ENCODE data around the gene ZNF442.
"Not testable (repeated sequence)": the region's sequence is repeated elsewhere in the genome, so short reads cannot be mapped to it uniquely, and the experiment has no call there.

ZNF442 gene

DNA sequence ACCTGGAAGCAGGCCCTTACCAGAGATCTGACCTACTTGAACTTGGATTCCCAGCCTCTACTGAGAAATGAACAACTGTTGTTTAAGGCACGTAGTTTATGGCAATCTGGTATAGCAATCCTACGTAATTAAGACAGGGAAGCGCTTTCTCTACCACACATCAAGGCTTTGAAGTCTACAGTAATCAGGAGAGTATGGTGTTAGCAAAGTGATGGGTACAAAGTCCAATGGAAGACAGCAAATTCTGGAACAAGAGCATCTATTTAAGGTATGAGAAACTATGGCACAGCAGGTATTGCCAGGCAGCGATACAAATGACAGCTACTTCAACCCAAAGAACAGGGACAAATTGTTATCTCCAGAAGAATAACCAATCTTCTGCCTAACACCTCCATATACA is 35.1 kb downstream of the ZNF442 start:
- no peak for DNase-seq

DNA sequence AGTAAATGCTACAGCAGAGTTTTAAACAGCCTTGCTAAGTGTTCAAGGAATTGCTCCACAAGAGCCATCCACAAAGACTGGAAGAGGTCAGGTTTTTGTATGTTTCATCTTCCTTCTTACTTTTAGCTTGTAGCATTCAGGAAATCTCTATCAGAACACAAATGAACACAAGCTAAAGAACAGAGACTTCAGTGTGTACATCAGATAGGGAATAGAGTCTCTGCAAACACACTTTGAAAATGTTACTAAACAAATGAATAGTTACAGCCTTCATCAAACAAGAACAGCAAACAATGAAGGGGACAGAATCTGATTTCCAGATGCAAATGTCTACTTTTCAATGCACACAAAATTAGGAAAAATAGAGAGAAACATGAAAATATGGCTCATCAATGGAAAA is 39.8 kb downstream of the ZNF442 start:
- no peak for DNase-seq

DNA sequence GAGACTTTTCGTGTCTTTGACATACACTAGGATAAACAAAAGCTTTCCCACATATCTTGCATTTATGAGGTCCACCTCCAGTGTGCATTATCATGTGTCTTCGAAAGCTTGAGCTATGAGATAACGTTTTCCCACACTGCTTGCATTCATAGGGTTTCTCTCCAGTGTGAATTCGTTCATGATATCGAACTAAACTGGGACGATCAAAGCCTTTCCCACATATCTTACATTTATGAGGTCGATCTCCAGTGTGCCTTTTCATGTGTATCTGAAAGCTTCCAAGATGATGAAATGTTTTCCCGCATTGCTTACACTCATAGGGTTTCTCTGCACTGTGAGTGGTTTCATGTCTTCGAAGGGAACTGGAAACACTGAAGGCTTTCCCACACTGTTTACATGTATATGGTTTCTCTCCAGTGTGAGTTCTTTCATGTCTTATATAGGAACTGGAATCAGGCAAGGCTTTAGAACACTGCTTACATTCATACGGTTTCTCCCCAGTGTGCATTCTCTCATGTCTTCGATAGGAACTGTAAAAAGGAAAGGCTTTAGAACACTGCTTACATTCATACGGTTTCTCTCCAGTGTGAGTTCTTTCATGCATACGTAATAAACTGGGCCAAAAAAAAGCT is 46.6 kb downstream of the ZNF442 start:
- no peak for DNase-seq

DNA sequence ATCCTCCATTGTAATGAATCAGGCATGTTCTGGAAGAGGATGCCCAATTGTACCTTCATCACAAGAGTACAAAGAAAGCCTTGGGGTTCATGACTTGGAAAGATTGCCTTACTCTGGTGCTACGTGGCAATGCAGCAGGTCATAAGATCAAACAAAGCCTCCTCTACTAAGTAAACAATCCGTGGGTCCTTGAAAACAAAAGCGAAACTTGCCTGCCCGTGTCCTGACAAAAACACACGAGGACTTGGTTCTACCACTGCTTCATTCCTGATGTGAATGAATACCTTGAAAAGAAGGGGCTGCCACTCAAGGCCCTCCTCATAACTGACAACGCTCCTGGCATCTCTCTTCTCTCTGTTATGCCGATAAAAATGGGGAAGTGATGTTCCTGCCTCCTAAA is 50.9 kb downstream of the ZNF442 start:
- DNase-seq = no peak

DNA sequence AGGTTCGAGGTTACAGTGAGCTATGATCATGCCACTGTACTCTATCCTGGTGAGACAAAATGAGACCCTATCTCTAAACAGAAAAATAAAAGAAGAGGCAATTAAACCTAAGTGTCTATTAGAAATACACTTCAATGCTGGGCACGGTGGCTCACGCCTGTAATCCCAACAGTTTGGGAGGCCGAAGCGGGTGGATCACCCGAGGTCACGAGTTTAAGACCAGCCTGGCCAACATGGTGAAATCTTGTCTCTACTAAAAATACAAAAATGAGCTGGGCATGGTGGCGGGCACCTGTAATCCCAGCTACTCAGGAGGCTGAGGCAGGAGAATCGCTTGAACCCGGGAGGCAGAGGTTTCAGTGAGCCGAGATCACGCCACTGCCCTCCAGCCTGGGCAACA is 56.6 kb downstream of the ZNF442 start:
- not testable (repeated sequence) for DNase-seq
